ENCODE measurements around the gene ALG2. TPM values are rescaled to one million over a fixed set of nuclear protein-coding genes. Genes with fewer than 3 reads are reported as not detected.

The ALG2 gene
- total and polyA plus RNA-seq, 9 of the 15 experiments (the other 6 are each of a cell fraction or from before 2014, with no cell fraction given), result 4.9 to 41.9 (median 20.2) TPM

DNA sequence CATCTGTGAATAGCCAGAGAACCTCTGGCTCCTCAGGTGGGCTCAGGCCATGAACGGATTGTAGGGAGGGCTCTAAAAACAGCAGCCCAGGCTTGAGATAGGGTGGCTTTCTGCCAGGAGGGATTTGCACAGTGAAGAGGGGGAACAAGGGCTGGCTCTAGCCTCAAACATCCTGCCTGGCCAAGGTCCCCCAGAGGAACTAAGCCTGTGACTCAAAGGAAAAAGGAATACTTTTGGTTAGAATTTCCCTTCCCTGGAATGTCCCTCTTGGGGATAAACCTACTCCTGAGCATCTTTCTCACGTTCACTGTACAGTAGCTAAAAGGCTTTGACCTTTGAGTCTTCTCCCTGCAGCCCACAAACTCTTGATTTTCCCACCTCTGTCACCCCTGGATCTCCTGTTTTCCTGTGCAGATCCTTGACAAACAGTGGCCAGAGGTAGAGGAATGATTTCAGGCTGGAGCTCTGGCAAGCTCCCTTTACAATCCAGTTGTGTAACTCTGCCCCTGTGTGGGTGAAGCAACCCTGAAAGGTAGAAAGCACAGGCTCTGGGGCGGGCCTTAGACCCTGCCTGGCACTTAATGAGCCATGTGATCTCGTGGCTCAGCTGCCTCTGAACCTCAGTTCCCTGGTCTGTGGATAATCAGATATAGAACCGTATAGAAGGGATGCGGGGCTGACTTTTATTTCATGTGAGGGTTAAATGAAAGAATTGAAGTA is 17.8 kb upstream of the ALG2 start:
- Histone ChIP-seq H2AFZ (ENCODE audit: low read depth, low read length) (no peak overlapping the region), H3K4me2 (ENCODE audit: insufficient read depth, low read length) (no peak overlapping the region), H3K9ac (ENCODE audit: insufficient read depth in 1 of 2, low read depth in 2 of 2, low read length in 2 of 2) (no peak overlapping the region), H3K27me3 (ENCODE audit: control insufficient read depth in 2 of 2, insufficient read depth in 2 of 2, low read length in 2 of 2) (no peaks in the 10 kb centered on the region), H3K36me3 (ENCODE audit: control insufficient read depth, insufficient read depth, low read length) (no peaks in the 10 kb centered on the region), H3K9me1 (ENCODE audit: control insufficient read depth, insufficient read depth, low read length) (no peaks in the 10 kb centered on the region), H3K4me3 (no peak overlapping the region), H3K79me2 (ENCODE audit: control insufficient read depth, insufficient read depth, low read length) (no peaks in the 10 kb centered on the region), H3K27ac (ENCODE audit: extremely low read depth, low read depth, low read length) (no peak overlapping the region), H3K4me1 (replicated peaks in 1 of 2; ENCODE audit: control insufficient read depth in 2 of 2, insufficient read depth in 2 of 2, low read length in 2 of 2) (peaks cover 0 to 3% of the 10 kb centered on the region in 2 experiments; a peak in 2 of 5 replicates), H4K20me1 (replicated peaks; ENCODE audit: control insufficient read depth, insufficient read depth, low read length) (no peaks in the 10 kb centered on the region), H3K9me3 (replicated peaks; ENCODE audit: control insufficient read depth, insufficient read depth, low read depth, low read length) (no peaks in the 10 kb centered on the region; the same call in 1 of the 2 replicates)
- no TSS peak for BruUV-seq (replicated peaks)
- ChIA-PET POLR2A (no interaction called here), CTCF (ENCODE audit: low intra/inter-chr PET ratio) (no interaction called here)
- DNase-seq (ENCODE audit: extremely low read depth in 1 of 4, low spot score in 3 of 4), result no peak
- in situ Hi-C loops (cut with MboI) (no loop called here), intact Hi-C loops (cut with micrococcal nuclease) (no loop called here)
- TF ChIP-seq TRIM28 (IDR thresholded peaks at IDR 0.05) (no peak), SIRT6 (IDR thresholded peaks at IDR 0.05; ENCODE audit: low read depth, low read length) (no peak), GABPB2 (CRISPR knock-in tag; conservative IDR thresholded peaks at IDR 0.05) (no peak), YBX1 (IDR thresholded peaks at IDR 0.05) (no peak), SMAD2 (IDR thresholded peaks at IDR 0.05; ENCODE audit: low read depth, low read length) (no peak), ZNF140 (CRISPR knock-in tag; IDR thresholded peaks at IDR 0.05) (no peak), ARID2 (IDR thresholded peaks at IDR 0.05) (no peak), GATAD2A (IDR thresholded peaks at IDR 0.05) (no peak), ZNF584 (CRISPR knock-in tag; IDR thresholded peaks at IDR 0.05; ENCODE audit: low read depth) (no peak)
- FAIRE-seq, result no peak
- 33% methylated on average over 6 of the region's 6 CpGs for WGBS (ENCODE audit: insufficient coverage, low coverage, missing lambda C conversion rate)
- no peak for ATAC-seq
